Stomach smooth muscle (tissue), 2 donors: Measurements from ENCODE around the gene C14orf93.

ENCODE experiments used
- H3K27ac ChIP-seq: one replicate; pipeline ENCODE4 v1.7.0; 2013; ENCODE audit warnings: mild to moderate bottlenecking, low read length, inconsistent platforms
- H3K27me3 ChIP-seq, 2 donors: one replicate each; pipeline ENCODE4 v1.7.0; 2013; ENCODE audit warnings: low read length in 2 of 2; ENCODE audit not compliant: insufficient read depth in 2 of 2, control insufficient read depth in 1 of 2
- H3K36me3 ChIP-seq, 2 donors: one replicate each; pipeline ENCODE4 v1.7.0; 2013; ENCODE audit warnings: low read length in 2 of 2; ENCODE audit not compliant: control insufficient read depth in 2 of 2, insufficient read depth in 2 of 2
- H3K4me1 ChIP-seq: one replicate; pipeline ENCODE4 v1.7.0; 2013; ENCODE audit warnings: low read length; ENCODE audit not compliant: control insufficient read depth, insufficient read depth
- H3K4me3 ChIP-seq, 2 donors: one replicate each; pipeline ENCODE4 v1.7.0; 2013; ENCODE audit warnings: low read length in 2 of 2
- H3K9ac ChIP-seq, 2 donors: one replicate each; pipeline ENCODE4 v1.7.0; 2013; ENCODE audit warnings: low read length in 2 of 2, mild to moderate bottlenecking in 1 of 2
- H3K9me3 ChIP-seq, 2 donors: one replicate each; pipeline ENCODE4 v1.7.0; 2013; ENCODE audit warnings: low read length in 2 of 2; ENCODE audit not compliant: control insufficient read depth in 2 of 2
- donor health status: healthy.
- donor health status: Pancreatic carcinoma.

The C14orf93 gene

GRCh38 chr14:23030936-23031335 lies 21.0 kb upstream of the C14orf93 start:
- Histone ChIP-seq H3K4me3 (no peak overlapping the region), H3K27ac (no peak overlapping the region), H3K36me3 (peaks cover 9 to 18% of the 10 kb centered on the region in 2 donors), H3K4me1 (peaks cover 11% of the 10 kb centered on the region), H3K27me3 (no peaks in the 10 kb centered on the region), H3K9me3 (no peaks in the 10 kb centered on the region), H3K9ac (no peak overlapping the region)

- peaks cover 18 to 30% of the 10 kb centered on the region in 2 donors for H3K36me3 ChIP-seq
- no peak overlapping the region for H3K9ac ChIP-seq
- H3K9me3 ChIP-seq = no peaks in the 10 kb centered on the region
- peaks cover 7% of the 10 kb centered on the region for H3K4me1 ChIP-seq
- no peak overlapping the region for H3K27ac ChIP-seq
- H3K4me3 ChIP-seq = no peak overlapping the region
- no peaks in the 10 kb centered on the region for H3K27me3 ChIP-seq
These were observed 18.9 kb upstream of the C14orf93 start for GRCh38 chr14:23028799-23029198.

- H3K27ac ChIP-seq = no peak overlapping the region
- H3K36me3 ChIP-seq = peaks cover 14 to 20% of the 10 kb centered on the region in 2 donors
- H3K27me3 ChIP-seq = no peaks in the 10 kb centered on the region
- no peaks in the 10 kb centered on the region for H3K9me3 ChIP-seq
- no peak overlapping the region for H3K4me3 ChIP-seq
- H3K4me1 ChIP-seq = no peaks in the 10 kb centered on the region
- no peak overlapping the region for H3K9ac ChIP-seq
These were observed 15.3 kb upstream of the C14orf93 start for GRCh38 chr14:23025151-23025814.

GRCh38 chr14:23024612-23025075 lies 14.7 kb upstream of the C14orf93 start:
- Histone ChIP-seq H3K27me3 (no peaks in the 10 kb centered on the region), H3K9ac (no peak overlapping the region), H3K9me3 (no peaks in the 10 kb centered on the region), H3K4me3 (no peak overlapping the region), H3K4me1 (no peaks in the 10 kb centered on the region), H3K27ac (no peak overlapping the region), H3K36me3 (peaks cover 14 to 20% of the 10 kb centered on the region in 2 donors)

GRCh38 chr14:23023795-23024152 lies 13.8 kb upstream of the C14orf93 start:
- H3K4me3 ChIP-seq = no peak overlapping the region
- no peak overlapping the region for H3K9ac ChIP-seq
- H3K36me3 ChIP-seq = peaks cover 14 to 16% of the 10 kb centered on the region in 2 donors
- no peaks in the 10 kb centered on the region for H3K9me3 ChIP-seq
- H3K27me3 ChIP-seq = no peaks in the 10 kb centered on the region
- no peak overlapping the region for H3K27ac ChIP-seq
- H3K4me1 ChIP-seq = no peaks in the 10 kb centered on the region

GRCh38 chr14:23023022-23023794 lies 13.3 kb upstream of the C14orf93 start:
- H3K27me3 ChIP-seq = no peaks in the 10 kb centered on the region
- H3K9ac ChIP-seq = no peak overlapping the region
- H3K36me3 ChIP-seq = peaks cover 14 to 16% of the 10 kb centered on the region in 2 donors
- no peak overlapping the region for H3K4me3 ChIP-seq
- no peaks in the 10 kb centered on the region for H3K9me3 ChIP-seq
- H3K27ac ChIP-seq = no peak overlapping the region
- no peaks in the 10 kb centered on the region for H3K4me1 ChIP-seq

GRCh38 chr14:23021889-23022442 lies 12.0 kb upstream of the C14orf93 start:
- no peak overlapping the region for H3K27ac ChIP-seq

GRCh38 chr14:23021434-23021833 lies 11.5 kb upstream of the C14orf93 start:
- peaks cover 14% of the 10 kb centered on the region in 2 donors for H3K36me3 ChIP-seq
- H3K27ac ChIP-seq = no peak overlapping the region
- no peaks in the 10 kb centered on the region for H3K4me1 ChIP-seq
- no peak overlapping the region for H3K9ac ChIP-seq
- H3K4me3 ChIP-seq = no peak overlapping the region
- H3K9me3 ChIP-seq = no peaks in the 10 kb centered on the region
- no peaks in the 10 kb centered on the region for H3K27me3 ChIP-seq

More at GRCh38 chr14:23021889-23022442, 12.0 kb upstream of the C14orf93 start:
- H3K4me3 ChIP-seq = no peak overlapping the region
- H3K27me3 ChIP-seq = no peaks in the 10 kb centered on the region
- peaks cover 14% of the 10 kb centered on the region in 2 donors for H3K36me3 ChIP-seq
- no peaks in the 10 kb centered on the region for H3K4me1 ChIP-seq
- H3K9ac ChIP-seq = no peak overlapping the region
- H3K9me3 ChIP-seq = no peaks in the 10 kb centered on the region

- Histone ChIP-seq H3K4me3 (no peak overlapping the region), H3K27ac (no peak overlapping the region)
These were observed 10.5 kb upstream of the C14orf93 start for GRCh38 chr14:23020143-23021128.

GRCh38 chr14:23018107-23018506 lies 8.2 kb upstream of the C14orf93 start:
- no peaks in the 10 kb centered on the region for H3K4me1 ChIP-seq

More at GRCh38 chr14:23020143-23021128, 10.5 kb upstream of the C14orf93 start:
- no peak overlapping the region for H3K9ac ChIP-seq
- H3K36me3 ChIP-seq = peaks cover 4 to 7% of the 10 kb centered on the region in 2 donors
- no peaks in the 10 kb centered on the region for H3K27me3 ChIP-seq
- H3K9me3 ChIP-seq = no peaks in the 10 kb centered on the region
- no peaks in the 10 kb centered on the region for H3K4me1 ChIP-seq

More at GRCh38 chr14:23018107-23018506, 8.2 kb upstream of the C14orf93 start:
- H3K36me3 ChIP-seq = no peaks in the 10 kb centered on the region
- no peak overlapping the region for H3K9ac ChIP-seq
- no peaks in the 10 kb centered on the region for H3K27me3 ChIP-seq
- H3K27ac ChIP-seq = no peak overlapping the region
- no peak overlapping the region for H3K4me3 ChIP-seq
- H3K9me3 ChIP-seq = no peaks in the 10 kb centered on the region
